ENCODE measurements around the gene NRGN. TPM values are rescaled to one million over a fixed set of nuclear protein-coding genes. Genes with fewer than 3 reads are reported as not detected.

Gene NRGN
- total RNA-seq, 1 donor from 2014 or later, result 17.3 TPM

- Mint-ChIP-seq H3K4me1 (ENCODE audit: unreplicated experiment) (peaks cover 15% of the 10 kb centered on the region), H3K36me3 (no peaks in the 10 kb centered on the region), H3K4me3 (no peak overlapping the region), H3K9me3 (no peaks in the 10 kb centered on the region), H3K27me3 (peaks cover 82% of the 10 kb centered on the region), H3K27ac (peak overlapping the region; percentile 30)
- DNase-seq (ENCODE audit: extremely low spot score, unreplicated experiment), result no peak
- no peak for TF ChIP-seq CTCF (conservative IDR thresholded peaks at IDR 0.05)
Observed at GRCh38 chr11:124749912-124750311, 10.2 kb downstream of the NRGN start.

GRCh38 chr11:124751391-124751740 is 11.6 kb downstream of the NRGN start:
- Mint-ChIP-seq H3K9me3 (no peaks in the 10 kb centered on the region), H3K36me3 (no peaks in the 10 kb centered on the region), H3K27ac (no peak overlapping the region), H3K4me1 (ENCODE audit: unreplicated experiment) (peaks cover 9% of the 10 kb centered on the region), H3K4me3 (no peak overlapping the region), H3K27me3 (peaks cover 78% of the 10 kb centered on the region)
- TF ChIP-seq CTCF (conservative IDR thresholded peaks at IDR 0.05), result no peak
- DNase-seq (ENCODE audit: extremely low spot score, unreplicated experiment), result no peak

GRCh38 chr11:124751741-124752470 is 12.2 kb downstream of the NRGN start, which contains the start of gene VSIG2:
Gene VSIG2 (minus strand): TSS chr11:124752255. CDS start chr11:124752137, 118 bp downstream.
- peaks cover 78% of the 10 kb centered on the region for H3K27me3 Mint-ChIP-seq
- DNase-seq (ENCODE audit: extremely low spot score, unreplicated experiment), result no peak
- TF ChIP-seq CTCF (conservative IDR thresholded peaks at IDR 0.05), result no peak
- H3K9me3 Mint-ChIP-seq, result no peaks in the 10 kb centered on the region
- H3K4me3 Mint-ChIP-seq, result no peak within 1 kb of the TSS
- peaks cover 4% of the 10 kb centered on the region for H3K4me1 Mint-ChIP-seq (ENCODE audit: unreplicated experiment)
- H3K27ac Mint-ChIP-seq, result peak within 1 kb of the TSS; percentile 32
- no peaks in the 10 kb centered on the region for H3K36me3 Mint-ChIP-seq

- no peak for TF ChIP-seq CTCF (conservative IDR thresholded peaks at IDR 0.05)
- Mint-ChIP-seq H3K4me3 (no peak overlapping the region), H3K9me3 (no peaks in the 10 kb centered on the region), H3K36me3 (no peaks in the 10 kb centered on the region), H3K27ac (no peak overlapping the region), H3K4me1 (ENCODE audit: unreplicated experiment) (peaks cover 4% of the 10 kb centered on the region), H3K27me3 (peaks cover 78% of the 10 kb centered on the region)
- DNase-seq (ENCODE audit: extremely low spot score, unreplicated experiment), result no peak
Observed at GRCh38 chr11:124752471-124753102, 12.8 kb downstream of the NRGN start.

GRCh38 chr11:124753205-124753604 is 13.5 kb downstream of the NRGN start:
- no peak overlapping the region for H3K4me3 Mint-ChIP-seq
- peaks cover 6% of the 10 kb centered on the region for H3K4me1 Mint-ChIP-seq (ENCODE audit: unreplicated experiment)
- H3K9me3 Mint-ChIP-seq, result no peaks in the 10 kb centered on the region
- H3K27me3 Mint-ChIP-seq, result peaks cover 78% of the 10 kb centered on the region
- TF ChIP-seq CTCF (conservative IDR thresholded peaks at IDR 0.05), result no peak
- H3K36me3 Mint-ChIP-seq, result no peaks in the 10 kb centered on the region
- DNase-seq (ENCODE audit: extremely low spot score, unreplicated experiment), result no peak
- no peak overlapping the region for H3K27ac Mint-ChIP-seq
